ENCODE measurements around the gene RGS6. TPM values are rescaled to one million over a fixed set of nuclear protein-coding genes. Genes with fewer than 3 reads are reported as not detected.

RGS6 gene
- polyA plus RNA-seq, 3 donors: not detected

- Mint-ChIP-seq H3K36me3 (no peaks in the 10 kb centered on the region), H3K9me3 (peaks cover 0 to 7% (median under 1%) of the 10 kb centered on the region in 7 donors), H3K27me3 (ENCODE audit: low read depth in 3 of 3) (peaks cover 0 to 8% (median 3%) of the 10 kb centered on the region in 3 donors), H3K4me1 (peaks cover 27% of the 10 kb centered on the region), H3K27ac (no peak overlapping the region), H3K4me3 (no peak overlapping the region)
- H3K9ac ChIP-seq (ENCODE audit: insufficient read depth, low read length, poor library complexity, severe bottlenecking): no peak overlapping the region
- no peak overlapping the region for H2AFZ ChIP-seq (ENCODE audit: insufficient read depth, low read depth, low read length, poor library complexity, severe bottlenecking)
- H3K4me3 ChIP-seq (replicated peaks in 1 of 3; ENCODE audit: low read depth in 2 of 3, low read length in 3 of 3): no peak overlapping the region
- no peaks in the 10 kb centered on the region for H4K20me1 ChIP-seq (ENCODE audit: insufficient read depth, low read length)
- H3K4me2 ChIP-seq (replicated peaks; ENCODE audit: extremely low read depth, low read length, poor library complexity, severe bottlenecking): no peak overlapping the region
- H3K79me2 ChIP-seq (ENCODE audit: insufficient read depth, low read length): no peaks in the 10 kb centered on the region
- H3K9me3 ChIP-seq (replicated peaks in 1 of 2; ENCODE audit: control insufficient read depth in 1 of 2, insufficient read depth in 1 of 2, low read length in 2 of 2): peaks cover under 1 to 9% of the 10 kb centered on the region in 2 donors
- no peaks in the 10 kb centered on the region for H3K27me3 ChIP-seq (ENCODE audit: control insufficient read depth in 2 of 2, insufficient read depth in 2 of 2, low read length in 2 of 2)
- H3K4me1 ChIP-seq (ENCODE audit: control insufficient read depth in 1 of 2, insufficient read depth in 2 of 2, low read length in 2 of 2): peaks cover 5 to 10% of the 10 kb centered on the region in 2 donors
- 49% methylated on average over 3 of the region's 13 CpGs for whole genome bisulfite sequencing (ENCODE audit: insufficient coverage)
- no peak overlapping the region for H3K27ac ChIP-seq (ENCODE audit: low read depth in 1 of 2, low read length in 2 of 2)
- intact Hi-C loops (cut with micrococcal nuclease): no loop called here
- H3K36me3 ChIP-seq (replicated peaks in 1 of 2; ENCODE audit: control insufficient read depth in 1 of 2, insufficient read depth in 2 of 2, low read length in 2 of 2): no peaks in the 10 kb centered on the region
- no peak for DNase-seq
- no peak for TF ChIP-seq CTCF (IDR thresholded peaks at IDR 0.05)
Measured at GRCh38 chr14:72480464-72481243, 548.4 kb downstream of the RGS6 start.

GRCh38 chr14:72483311-72483710 lies 551.1 kb downstream of the RGS6 start:
- no peak overlapping the region for H3K4me3 ChIP-seq (replicated peaks in 1 of 3; ENCODE audit: low read depth in 2 of 3, low read length in 3 of 3)
- H4K20me1 ChIP-seq (ENCODE audit: insufficient read depth, low read length): no peaks in the 10 kb centered on the region
- Mint-ChIP-seq H3K4me1 (peaks cover 9% of the 10 kb centered on the region), H3K27me3 (ENCODE audit: low read depth in 3 of 3) (peaks cover 0 to 2% (median 0%) of the 10 kb centered on the region in 3 donors), H3K4me3 (no peak overlapping the region), H3K36me3 (no peaks in the 10 kb centered on the region), H3K9me3 (peaks cover 5 to 18% (median 10%) of the 10 kb centered on the region in 7 donors), H3K27ac (no peak overlapping the region)
- H3K36me3 ChIP-seq (replicated peaks in 1 of 2; ENCODE audit: control insufficient read depth in 1 of 2, insufficient read depth in 2 of 2, low read length in 2 of 2): no peaks in the 10 kb centered on the region
- H2AFZ ChIP-seq (ENCODE audit: insufficient read depth, low read depth, low read length, poor library complexity, severe bottlenecking): no peak overlapping the region
- 95% methylated on average over 2 of the region's 3 CpGs for WGBS (ENCODE audit: insufficient coverage)
- peaks cover 12 to 16% of the 10 kb centered on the region in 2 donors for H3K9me3 ChIP-seq (replicated peaks in 1 of 2; ENCODE audit: control insufficient read depth in 1 of 2, insufficient read depth in 1 of 2, low read length in 2 of 2)
- H3K4me2 ChIP-seq (replicated peaks; ENCODE audit: extremely low read depth, low read length, poor library complexity, severe bottlenecking): no peak overlapping the region
- H3K79me2 ChIP-seq (ENCODE audit: insufficient read depth, low read length): no peaks in the 10 kb centered on the region
- no peak overlapping the region for H3K9ac ChIP-seq (ENCODE audit: insufficient read depth, low read length, poor library complexity, severe bottlenecking)
- H3K27me3 ChIP-seq (ENCODE audit: control insufficient read depth in 2 of 2, insufficient read depth in 2 of 2, low read length in 2 of 2): no peaks in the 10 kb centered on the region
- no peak for TF ChIP-seq CTCF (IDR thresholded peaks at IDR 0.05)
- no peak for DNase-seq
- no peaks in the 10 kb centered on the region for H3K4me1 ChIP-seq (ENCODE audit: control insufficient read depth in 1 of 2, insufficient read depth in 2 of 2, low read length in 2 of 2)
- intact Hi-C loops (cut with micrococcal nuclease): no loop called here
- H3K27ac ChIP-seq (ENCODE audit: low read depth in 1 of 2, low read length in 2 of 2): no peak overlapping the region
